Liver (tissue), 9 donors: ENCODE results near the gene RFLNA. TPM values are rescaled to one million over a fixed set of nuclear protein-coding genes. Genes with fewer than 3 reads are reported as not detected.

Source experiments
- DNase-seq: peaks from one replicate; pipeline ENCODE4 v3.0.0-alpha.2; 2017; ENCODE audit warnings: low spot score
- H3K27ac ChIP-seq, 2 donors: one replicate each; pipeline ENCODE4 v1.7.0; 2013; ENCODE audit warnings: inconsistent platforms in 2 of 2, low read length in 2 of 2, control low read depth in 1 of 2, low read depth in 1 of 2, mild to moderate bottlenecking in 1 of 2
- H3K27me3 ChIP-seq, 4 donors: one replicate each; pipeline versions ENCODE4 v1.6.1 to v1.7.0; 2013; ENCODE audit warnings: low read length in 3 of 4, inconsistent platforms in 1 of 4, mild to moderate bottlenecking in 1 of 4, moderate library complexity in 1 of 4; ENCODE audit not compliant: control insufficient read depth in 4 of 4, insufficient read depth in 4 of 4
- H3K36me3 ChIP-seq, 4 donors: one replicate each; pipeline versions ENCODE4 v1.6.1 to v1.7.0; 2013; ENCODE audit warnings: low read length in 3 of 4, mild to moderate bottlenecking in 3 of 4, low read depth in 1 of 4, moderate library complexity in 1 of 4; ENCODE audit not compliant: control insufficient read depth in 4 of 4, insufficient read depth in 3 of 4
- H3K4me1 ChIP-seq, 4 donors: one replicate each; pipeline versions ENCODE4 v1.6.1 to v1.7.0; 2013; ENCODE audit warnings: low read length in 3 of 4, mild to moderate bottlenecking in 3 of 4, moderate library complexity in 1 of 4; ENCODE audit not compliant: control insufficient read depth in 4 of 4, insufficient read depth in 4 of 4
- H3K4me3 ChIP-seq, 3 donors: one replicate each; pipeline versions ENCODE4 v1.6.1 to v1.7.0; 2013; ENCODE audit warnings: low read length in 3 of 3, control low read depth in 1 of 3, low read depth in 1 of 3, mild to moderate bottlenecking in 1 of 3
- H3K9ac ChIP-seq, 2 donors: one replicate each; pipeline ENCODE4 v1.7.0; 2013; ENCODE audit warnings: low read length in 2 of 2, mild to moderate bottlenecking in 2 of 2, moderate library complexity in 2 of 2, control low read depth in 1 of 2, low read depth in 1 of 2
- H3K9me3 ChIP-seq, 4 donors: one replicate each; pipeline versions ENCODE4 v1.6.1 to v1.7.0; 2013; ENCODE audit warnings: low read length in 3 of 4; ENCODE audit not compliant: control insufficient read depth in 4 of 4
- CTCF ChIP-seq: fragments of 150-350 bp; IDR thresholded peaks from 2 replicates; pipeline ENCODE4 v1.5.1; 2017; ENCODE audit warnings: improper control_type of control experiment, low read depth, low read length; ENCODE audit not compliant: missing input control
- EGR1 ChIP-seq, 2 donors: IDR thresholded peaks; 2 replicates each; pipeline ENCODE4 v1.6.1; 2016 to 2018; ENCODE audit warnings: antibody characterized with exemption in 2 of 2, low read depth in 2 of 2
- GABPA ChIP-seq, 2 donors: IDR thresholded peaks in 1 of 2; conservative IDR thresholded peaks in 1 of 2; 2 replicates each; pipeline ENCODE4 v1.6.1; 2016; ENCODE audit warnings: antibody characterized with exemption in 2 of 2, mild to moderate bottlenecking in 1 of 2, moderate library complexity in 1 of 2
- HNF4A ChIP-seq, 2 donors: conservative IDR thresholded peaks; 2 replicates each; pipeline ENCODE4 v1.6.1; 2016; ENCODE audit warnings: antibody characterized with exemption in 2 of 2, mild to moderate bottlenecking in 2 of 2
- HNF4G ChIP-seq: IDR thresholded peaks from 2 replicates; pipeline ENCODE4 v1.6.1; 2016; ENCODE audit warnings: antibody characterized with exemption
- NR2F2 ChIP-seq: IDR thresholded peaks from 2 replicates; pipeline ENCODE4 v1.6.1; 2016; ENCODE audit warnings: antibody characterized with exemption
- RAD21 ChIP-seq, 2 donors: IDR thresholded peaks; 2 replicates each; pipeline ENCODE4 v1.6.1; 2016; ENCODE audit warnings: antibody characterized with exemption in 2 of 2, mild to moderate bottlenecking in 2 of 2
- REST ChIP-seq: IDR thresholded peaks from 2 replicates; pipeline ENCODE4 v1.6.1; 2016; ENCODE audit warnings: antibody characterized with exemption, mild to moderate bottlenecking
- RXRA ChIP-seq, 2 donors: IDR thresholded peaks; 2 replicates each; pipeline ENCODE4 v1.6.1; 2017 to 2018; ENCODE audit warnings: antibody characterized with exemption in 2 of 2, mild to moderate bottlenecking in 1 of 2
- SP1 ChIP-seq: IDR thresholded peaks from 2 replicates; pipeline ENCODE4 v1.6.1; 2018; ENCODE audit warnings: antibody characterized with exemption, mild to moderate bottlenecking
- TAF1 ChIP-seq: conservative IDR thresholded peaks from 2 replicates; pipeline ENCODE4 v1.6.1; 2016; ENCODE audit warnings: antibody characterized with exemption, mild to moderate bottlenecking
- YY1 ChIP-seq: IDR thresholded peaks from 2 replicates; pipeline ENCODE4 v1.6.1; 2016; ENCODE audit warnings: antibody characterized with exemption, mild to moderate bottlenecking
- ZBTB33 ChIP-seq: IDR thresholded peaks from 2 replicates; pipeline ENCODE4 v1.6.1; 2016; ENCODE audit warnings: antibody characterized with exemption
- WGBS: extraction: QIAGEN DNeasy Blood & Tissue Kit; methylation state at CpG from one replicate; pipeline ENCODE4 v1.1.7; 2013; 5-methylcytosine and 5-hydroxymethylcytosine counted together
- polyA plus RNA-seq, 2 donors: library from polyadenylated mRNA; stranded (reverse) in 1 of 2; unstranded in 1 of 2; fragments of 200-250 nt in 1 of 2; fragments of >200 nt in 1 of 2; fragmentation: Nextera tagmentation in 1 of 2; extraction: Ambion mirVana in 1 of 2; gene quantifications; one replicate each; pipeline versions ENCODE4 v1.2.1 to v1.2.3, GENCODE V29; 2013 to 2015
- total RNA-seq, 2 donors: library from RNA; depleted of rRNA; stranded (reverse); fragments of >200 nt; gene quantifications; one replicate each; pipeline ENCODE4 v1.2.3, GENCODE V29; 2014
- TF ChIP-seq, protein P1 (sequence below): IDR thresholded peaks from 2 replicates; pipeline ENCODE4 v1.6.1; 2016; ENCODE audit warnings: antibody characterized with exemption
- TF ChIP-seq, protein P2 (sequence below): IDR thresholded peaks from 2 replicates; pipeline ENCODE4 v1.6.1; 2016; ENCODE audit warnings: antibody characterized with exemption
- donor health status: healthy.
- donor health status: healthy.
- donor health status: healthy.
- donor health status: healthy.
- donor health status: healthy.

RFLNA gene
- total and polyA plus RNA-seq, 4 donors = 0.05 TPM; not detected in 2

- H3K4me3 ChIP-seq = no peak overlapping the region
- H3K9me3 ChIP-seq = no peaks in the 10 kb centered on the region
- WGBS = 88% methylated on average over 10 of the region's 10 CpGs
- DNase-seq = no peak
- H3K36me3 ChIP-seq = no peaks in the 10 kb centered on the region
- no peaks in the 10 kb centered on the region for H3K4me1 ChIP-seq
- peaks cover 0 to 3% (median 0%) of the 10 kb centered on the region in 4 donors for H3K27me3 ChIP-seq
- no peak for TF ChIP-seq CTCF
- TF ChIP-seq TAF1 = no peak
- TF ChIP-seq, protein P1, sequence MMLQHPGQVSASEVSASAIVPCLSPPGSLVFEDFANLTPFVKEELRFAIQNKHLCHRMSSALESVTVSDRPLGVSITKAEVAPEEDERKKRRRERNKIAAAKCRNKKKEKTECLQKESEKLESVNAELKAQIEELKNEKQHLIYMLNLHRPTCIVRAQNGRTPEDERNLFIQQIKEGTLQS = no peak
- TF ChIP-seq RXRA (IDR thresholded peaks at IDR 0.05) = no peak
- TF ChIP-seq, protein P2, sequence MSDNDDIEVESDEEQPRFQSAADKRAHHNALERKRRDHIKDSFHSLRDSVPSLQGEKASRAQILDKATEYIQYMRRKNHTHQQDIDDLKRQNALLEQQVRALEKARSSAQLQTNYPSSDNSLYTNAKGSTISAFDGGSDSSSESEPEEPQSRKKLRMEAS = no peak
- no peak for TF ChIP-seq HNF4A (conservative IDR thresholded peaks at IDR 0.05)
- no peak for TF ChIP-seq YY1
- no peak for TF ChIP-seq GABPA (IDR thresholded peaks at IDR 0.05 in 1 of 2, conservative IDR thresholded peaks at IDR 0.05 in 1 of 2)
- H3K27ac ChIP-seq = no peak overlapping the region
- H3K9ac ChIP-seq = no peak overlapping the region
Measured at GRCh38 chr12:124254126-124254525, 40.8 kb upstream of the RFLNA start.

DNA sequence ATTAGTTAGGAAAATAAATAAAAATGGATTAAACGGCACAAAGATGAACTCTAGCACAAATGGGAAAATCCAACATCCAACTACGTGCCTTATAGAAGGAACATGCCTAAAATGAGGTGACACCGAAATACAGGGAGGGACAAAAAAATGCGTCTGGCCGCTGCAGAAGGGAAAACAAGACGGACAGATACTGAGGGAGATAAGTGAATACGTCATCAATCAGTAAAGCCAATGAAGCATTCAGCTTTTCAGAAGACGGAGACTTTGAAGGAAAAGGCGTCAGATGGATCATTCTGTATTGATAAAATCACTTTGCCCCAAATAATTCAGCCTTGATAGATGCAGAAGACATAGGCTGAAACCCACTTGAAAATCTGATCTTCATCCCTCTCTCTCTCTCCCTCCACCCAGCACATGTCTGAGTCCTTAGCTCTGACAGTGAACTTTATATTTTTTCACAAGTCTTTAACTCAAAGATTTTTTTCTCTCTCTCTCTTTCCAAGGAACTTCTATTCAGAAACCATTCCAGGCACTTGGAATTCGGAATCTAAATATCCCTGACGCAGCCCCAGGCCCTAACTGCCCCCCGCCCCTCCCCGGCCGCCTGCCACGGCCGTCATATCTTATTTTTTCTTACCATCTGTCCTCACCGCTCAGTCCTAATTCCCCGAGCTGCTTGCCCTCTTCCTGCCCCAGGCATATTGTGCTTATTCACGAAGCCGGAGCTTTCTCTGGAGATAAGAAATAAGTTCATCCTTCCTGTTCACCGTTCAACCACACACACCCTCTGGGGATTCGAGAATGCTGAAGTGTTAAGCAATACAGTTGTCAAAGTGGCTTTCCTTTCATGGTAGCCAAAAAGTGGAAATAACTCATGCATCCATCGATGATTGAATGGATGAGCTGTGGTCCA lies 35.5 kb upstream of the RFLNA start:
- no peak for DNase-seq
- Histone ChIP-seq H3K4me1 (no peaks in the 10 kb centered on the region), H3K27me3 (peaks cover 0 to 4% (median 0%) of the 10 kb centered on the region in 4 donors), H3K4me3 (no peak overlapping the region), H3K27ac (no peak overlapping the region), H3K9me3 (no peaks in the 10 kb centered on the region), H3K36me3 (no peaks in the 10 kb centered on the region), H3K9ac (no peak overlapping the region)
- 46% methylated on average over 23 of the region's 23 CpGs for WGBS
- TF ChIP-seq RXRA (IDR thresholded peaks at IDR 0.05) (no peak), EGR1 (IDR thresholded peaks at IDR 0.05; ENCODE audit: low read depth in 2 of 2) (no peak), NR2F2 (no peak), GABPA (IDR thresholded peaks at IDR 0.05 in 1 of 2, conservative IDR thresholded peaks at IDR 0.05 in 1 of 2) (no peak), HNF4G (no peak), SP1 (no peak), YY1 (no peak), REST (no peak), RAD21 (IDR thresholded peaks at IDR 0.05) (no peak), ZBTB33 (no peak)
- TF ChIP-seq, protein P2 = no peak
- TF ChIP-seq, protein P1 = no peak
